SK-N-SH treated with all-trans-retinoic acid at 6 μM for 48 hours (cell line): ENCODE data around the gene NMT1.

Experiments used
- ATAC-seq: fragments of 200-7000 bp; cut with Tn5 transposase; 3 replicates; pipeline ENCODE4 v1.9.1; 2020; ENCODE audit warnings: mild to moderate bottlenecking, moderate library complexity
- ARNTL ChIP-seq: fragments of 450-650 bp; formaldehyde crosslinking; IDR thresholded peaks from 2 replicates; pipeline ENCODE4 v1.5.0; 2020; ENCODE audit warnings: low read depth, mild to moderate bottlenecking, moderate library complexity, borderline replicate concordance
- BACH2 ChIP-seq: fragments of 250-450 bp; sonication (Bioruptor Pico); IDR thresholded peaks from 2 replicates; pipeline ENCODE4 v1.9.0; 2021; ENCODE audit warnings: mild to moderate bottlenecking, borderline replicate concordance
- CSDC2 ChIP-seq: fragments of 250-450 bp; sonication (Bioruptor Pico); IDR thresholded peaks from 2 replicates; pipeline ENCODE4 v1.5.0; 2020; ENCODE audit warnings: mild to moderate bottlenecking, moderate library complexity
- ESRRG ChIP-seq: fragments of 250-450 bp; sonication (Bioruptor Pico); IDR thresholded peaks from 2 replicates; pipeline ENCODE4 v1.6.1; 2021; ENCODE audit warnings: mild to moderate bottlenecking
- GLIS3 ChIP-seq: fragments of 250-450 bp; sonication (Bioruptor Pico); IDR thresholded peaks from 2 replicates; pipeline ENCODE4 v1.5.0; 2020; ENCODE audit warnings: mild to moderate bottlenecking, moderate library complexity
- ISL1 ChIP-seq: fragments of 250-450 bp; sonication (Bioruptor Pico); IDR thresholded peaks from 2 replicates; pipeline ENCODE4 v2.1.2; 2022; ENCODE audit warnings: mild to moderate bottlenecking, moderate library complexity
- PPARA ChIP-seq: fragments of 250-450 bp; sonication (Bioruptor Pico); IDR thresholded peaks from 2 replicates; pipeline ENCODE4 v1.5.0; 2020; ENCODE audit warnings: mild to moderate bottlenecking, borderline replicate concordance
- RARB ChIP-seq: fragments of 250-450 bp; sonication (Bioruptor Pico); IDR thresholded peaks from 2 replicates; pipeline ENCODE4 v1.8.0; 2021; ENCODE audit warnings: mild to moderate bottlenecking, moderate library complexity
- TCF4 ChIP-seq: fragments of 250-450 bp; sonication (Bioruptor Pico); IDR thresholded peaks from 2 replicates; pipeline ENCODE4 v1.8.0; 2021; ENCODE audit warnings: mild to moderate bottlenecking, moderate library complexity, borderline replicate concordance
- TOX ChIP-seq: fragments of 250-450 bp; sonication (Bioruptor Pico); IDR thresholded peaks from 2 replicates; pipeline ENCODE4 v1.8.0; 2021; ENCODE audit warnings: mild to moderate bottlenecking, moderate library complexity, borderline replicate concordance
- ZFP3 ChIP-seq: fragments of 250-450 bp; sonication (Bioruptor Pico); IDR thresholded peaks from 2 replicates; pipeline ENCODE4 v1.5.0; 2020; ENCODE audit warnings: mild to moderate bottlenecking, moderate library complexity
- ZFP30 ChIP-seq: fragments of 450-650 bp; formaldehyde crosslinking; IDR thresholded peaks from 2 replicates; pipeline ENCODE4 v1.5.0; 2022; ENCODE audit warnings: mild to moderate bottlenecking, moderate library complexity
- ZNF565 ChIP-seq: fragments of 450-650 bp; formaldehyde crosslinking; conservative IDR thresholded peaks from 2 replicates; pipeline ENCODE4 v1.5.0; 2020; ENCODE audit warnings: low read depth, mild to moderate bottlenecking, moderate library complexity
- ZNF70 ChIP-seq: fragments of 450-650 bp; formaldehyde crosslinking; IDR thresholded peaks from 2 replicates; pipeline ENCODE4 v1.5.0; 2020; ENCODE audit warnings: mild to moderate bottlenecking, moderate library complexity
- ZNF8 ChIP-seq: fragments of 450-650 bp; formaldehyde crosslinking; IDR thresholded peaks from 2 replicates; pipeline ENCODE4 v1.5.0; 2020; ENCODE audit warnings: mild to moderate bottlenecking, moderate library complexity
- TF ChIP-seq, protein P1 (sequence below): fragments of 250-450 bp; sonication (Bioruptor Pico); IDR thresholded peaks from 2 replicates; pipeline ENCODE4 v1.5.1; 2020; ENCODE audit warnings: low read depth, mild to moderate bottlenecking, moderate library complexity
- TF ChIP-seq, protein P2 (sequence below): fragments of 250-450 bp; sonication (Bioruptor Pico); IDR thresholded peaks from 2 replicates; pipeline ENCODE4 v1.8.0; 2021; ENCODE audit warnings: low read depth, mild to moderate bottlenecking, moderate library complexity, borderline replicate concordance
- TF ChIP-seq, protein P3 (sequence below): fragments of 250-450 bp; sonication (Bioruptor Pico); IDR thresholded peaks from 2 replicates; pipeline ENCODE4 v1.5.1; 2021; ENCODE audit warnings: mild to moderate bottlenecking, moderate library complexity
- TF ChIP-seq, protein P4 (sequence below): fragments of 250-450 bp; sonication (Bioruptor Pico); IDR thresholded peaks from 2 replicates; pipeline ENCODE4 v1.5.0; 2020; ENCODE audit warnings: mild to moderate bottlenecking, moderate library complexity
- TF ChIP-seq, protein P5 (sequence below): fragments of 250-450 bp; sonication (Bioruptor Pico); IDR thresholded peaks from 2 replicates; pipeline ENCODE4 v1.8.0; 2020; ENCODE audit warnings: mild to moderate bottlenecking, moderate library complexity, borderline replicate concordance

The NMT1 gene

DNA sequence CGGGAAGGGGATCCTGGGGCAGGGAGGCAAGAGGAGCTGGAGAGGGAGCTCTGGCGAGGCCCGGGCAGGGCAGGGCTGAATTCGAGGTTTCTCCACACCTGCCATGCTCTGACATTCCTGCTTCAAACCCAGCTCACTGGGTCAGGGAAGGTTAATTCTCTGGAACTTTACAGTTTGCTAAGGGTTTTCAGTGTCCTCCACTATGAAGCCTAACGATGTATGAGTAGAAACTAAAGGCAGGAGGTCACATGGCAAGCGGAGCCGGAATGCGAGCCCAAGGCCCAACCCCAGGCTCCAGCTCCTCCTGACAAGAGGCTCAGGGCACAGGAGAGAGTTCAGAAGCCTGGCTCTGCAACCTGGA, 38.8 kb upstream of the NMT1 start:
- ATAC-seq = peak; percentile 2; the same call in 2 of the 3 replicates
- TF ChIP-seq ZFP30 (CRISPR knock-in tag) = no peak
- TF ChIP-seq RARB = no peak
- TF ChIP-seq, protein P1, sequence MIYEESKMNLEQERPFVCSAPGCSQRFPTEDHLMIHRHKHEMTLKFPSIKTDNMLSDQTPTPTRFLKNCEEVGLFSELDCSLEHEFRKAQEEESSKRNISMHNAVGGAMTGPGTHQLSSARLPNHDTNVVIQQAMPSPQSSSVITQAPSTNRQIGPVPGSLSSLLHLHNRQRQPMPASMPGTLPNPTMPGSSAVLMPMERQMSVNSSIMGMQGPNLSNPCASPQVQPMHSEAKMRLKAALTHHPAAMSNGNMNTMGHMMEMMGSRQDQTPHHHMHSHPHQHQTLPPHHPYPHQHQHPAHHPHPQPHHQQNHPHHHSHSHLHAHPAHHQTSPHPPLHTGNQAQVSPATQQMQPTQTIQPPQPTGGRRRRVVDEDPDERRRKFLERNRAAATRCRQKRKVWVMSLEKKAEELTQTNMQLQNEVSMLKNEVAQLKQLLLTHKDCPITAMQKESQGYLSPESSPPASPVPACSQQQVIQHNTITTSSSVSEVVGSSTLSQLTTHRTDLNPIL (CRISPR knock-in tag) = no peak
- no peak for TF ChIP-seq ARNTL (CRISPR knock-in tag)
- no peak for TF ChIP-seq CSDC2 (CRISPR knock-in tag)
- no peak for TF ChIP-seq TOX (CRISPR knock-in tag)
- TF ChIP-seq ZNF8 = no peak
- TF ChIP-seq, protein P2, sequence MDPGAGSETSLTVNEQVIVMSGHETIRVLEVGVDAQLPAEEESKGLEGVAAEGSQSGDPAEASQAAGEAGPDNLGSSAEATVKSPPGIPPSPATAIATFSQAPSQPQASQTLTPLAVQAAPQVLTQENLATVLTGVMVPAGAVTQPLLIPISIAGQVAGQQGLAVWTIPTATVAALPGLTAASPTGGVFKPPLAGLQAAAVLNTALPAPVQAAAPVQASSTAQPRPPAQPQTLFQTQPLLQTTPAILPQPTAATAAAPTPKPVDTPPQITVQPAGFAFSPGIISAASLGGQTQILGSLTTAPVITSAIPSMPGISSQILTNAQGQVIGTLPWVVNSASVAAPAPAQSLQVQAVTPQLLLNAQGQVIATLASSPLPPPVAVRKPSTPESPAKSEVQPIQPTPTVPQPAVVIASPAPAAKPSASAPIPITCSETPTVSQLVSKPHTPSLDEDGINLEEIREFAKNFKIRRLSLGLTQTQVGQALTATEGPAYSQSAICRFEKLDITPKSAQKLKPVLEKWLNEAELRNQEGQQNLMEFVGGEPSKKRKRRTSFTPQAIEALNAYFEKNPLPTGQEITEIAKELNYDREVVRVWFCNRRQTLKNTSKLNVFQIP (CRISPR knock-in tag) = no peak
- no peak for TF ChIP-seq ZFP3
- TF ChIP-seq BACH2 (CRISPR knock-in tag) = no peak
- TF ChIP-seq ESRRG = no peak
- no peak for TF ChIP-seq ISL1
- no peak for TF ChIP-seq GLIS3 (CRISPR knock-in tag)
- TF ChIP-seq ZNF70 = no peak
- TF ChIP-seq, protein P3, sequence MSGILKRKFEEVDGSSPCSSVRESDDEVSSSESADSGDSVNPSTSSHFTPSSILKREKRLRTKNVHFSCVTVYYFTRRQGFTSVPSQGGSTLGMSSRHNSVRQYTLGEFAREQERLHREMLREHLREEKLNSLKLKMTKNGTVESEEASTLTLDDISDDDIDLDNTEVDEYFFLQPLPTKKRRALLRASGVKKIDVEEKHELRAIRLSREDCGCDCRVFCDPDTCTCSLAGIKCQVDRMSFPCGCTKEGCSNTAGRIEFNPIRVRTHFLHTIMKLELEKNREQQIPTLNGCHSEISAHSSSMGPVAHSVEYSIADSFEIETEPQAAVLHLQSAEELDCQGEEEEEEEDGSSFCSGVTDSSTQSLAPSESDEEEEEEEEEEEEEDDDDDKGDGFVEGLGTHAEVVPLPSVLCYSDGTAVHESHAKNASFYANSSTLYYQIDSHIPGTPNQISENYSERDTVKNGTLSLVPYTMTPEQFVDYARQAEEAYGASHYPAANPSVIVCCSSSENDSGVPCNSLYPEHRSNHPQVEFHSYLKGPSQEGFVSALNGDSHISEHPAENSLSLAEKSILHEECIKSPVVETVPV = no peak
- no peak for TF ChIP-seq TCF4 (CRISPR knock-in tag)
- TF ChIP-seq, all 23 proteins: peak for 0

DNA sequence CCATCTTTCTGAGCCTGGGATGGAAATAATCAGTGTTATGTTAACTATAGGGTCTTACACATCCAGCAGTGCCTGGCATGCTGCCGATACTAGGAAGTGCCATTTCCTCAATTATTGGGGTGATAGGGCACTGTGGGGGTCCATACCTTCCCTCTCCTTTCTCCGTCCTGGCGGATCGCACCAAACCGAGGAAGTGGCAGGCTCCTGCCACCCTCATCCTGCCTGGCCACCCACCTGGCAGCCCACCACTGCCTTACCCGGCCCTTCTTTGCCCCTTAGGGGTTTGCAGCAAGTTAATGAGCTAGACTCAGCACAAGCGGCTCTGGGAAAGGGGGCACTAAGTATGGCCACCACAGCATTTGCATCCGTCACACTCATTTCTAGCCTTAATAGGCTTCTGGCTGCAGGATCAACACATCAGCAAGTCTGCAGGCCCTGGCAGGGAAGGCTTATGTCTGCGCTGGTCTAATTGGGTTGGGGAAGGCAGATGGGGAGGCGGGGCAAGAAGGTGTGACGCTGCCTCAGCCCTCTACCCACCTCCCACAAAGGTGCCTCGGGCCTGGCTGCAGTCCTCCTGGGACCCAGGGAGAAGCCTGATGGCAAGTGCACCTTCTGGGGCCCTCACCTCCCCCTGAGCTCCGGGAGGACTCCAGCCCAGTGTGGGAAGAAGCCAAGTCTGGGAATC, 38.3 kb upstream of the NMT1 start:
- ATAC-seq = no peak

DNA sequence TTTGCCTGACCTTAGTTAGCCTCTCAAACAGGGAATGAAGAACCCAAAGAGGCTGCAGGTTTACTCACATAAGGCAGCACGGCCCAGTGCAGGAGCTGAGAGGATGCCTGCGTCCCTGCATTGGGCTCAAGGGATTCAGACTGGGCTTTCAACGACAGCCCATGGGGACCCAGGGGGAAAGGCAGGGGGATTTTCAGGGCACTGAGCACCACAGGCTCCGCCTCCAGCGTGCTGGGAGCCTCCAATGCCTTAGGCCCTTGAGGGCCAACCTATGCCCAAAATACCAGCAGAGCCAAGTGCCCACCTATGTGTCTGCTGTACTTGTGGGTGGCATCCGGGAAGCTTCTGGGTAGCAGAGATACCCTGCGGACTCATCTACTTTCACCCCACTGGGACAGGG, 32.0 kb upstream of the NMT1 start:
- TF ChIP-seq ZNF565 (no peak), ZNF70 (no peak), ZNF8 (no peak), TOX (CRISPR knock-in tag) (no peak), BACH2 (CRISPR knock-in tag) (no peak), CSDC2 (CRISPR knock-in tag) (no peak), GLIS3 (CRISPR knock-in tag) (no peak), ARNTL (CRISPR knock-in tag) (no peak), TCF4 (CRISPR knock-in tag) (no peak)
- TF ChIP-seq, protein P4, sequence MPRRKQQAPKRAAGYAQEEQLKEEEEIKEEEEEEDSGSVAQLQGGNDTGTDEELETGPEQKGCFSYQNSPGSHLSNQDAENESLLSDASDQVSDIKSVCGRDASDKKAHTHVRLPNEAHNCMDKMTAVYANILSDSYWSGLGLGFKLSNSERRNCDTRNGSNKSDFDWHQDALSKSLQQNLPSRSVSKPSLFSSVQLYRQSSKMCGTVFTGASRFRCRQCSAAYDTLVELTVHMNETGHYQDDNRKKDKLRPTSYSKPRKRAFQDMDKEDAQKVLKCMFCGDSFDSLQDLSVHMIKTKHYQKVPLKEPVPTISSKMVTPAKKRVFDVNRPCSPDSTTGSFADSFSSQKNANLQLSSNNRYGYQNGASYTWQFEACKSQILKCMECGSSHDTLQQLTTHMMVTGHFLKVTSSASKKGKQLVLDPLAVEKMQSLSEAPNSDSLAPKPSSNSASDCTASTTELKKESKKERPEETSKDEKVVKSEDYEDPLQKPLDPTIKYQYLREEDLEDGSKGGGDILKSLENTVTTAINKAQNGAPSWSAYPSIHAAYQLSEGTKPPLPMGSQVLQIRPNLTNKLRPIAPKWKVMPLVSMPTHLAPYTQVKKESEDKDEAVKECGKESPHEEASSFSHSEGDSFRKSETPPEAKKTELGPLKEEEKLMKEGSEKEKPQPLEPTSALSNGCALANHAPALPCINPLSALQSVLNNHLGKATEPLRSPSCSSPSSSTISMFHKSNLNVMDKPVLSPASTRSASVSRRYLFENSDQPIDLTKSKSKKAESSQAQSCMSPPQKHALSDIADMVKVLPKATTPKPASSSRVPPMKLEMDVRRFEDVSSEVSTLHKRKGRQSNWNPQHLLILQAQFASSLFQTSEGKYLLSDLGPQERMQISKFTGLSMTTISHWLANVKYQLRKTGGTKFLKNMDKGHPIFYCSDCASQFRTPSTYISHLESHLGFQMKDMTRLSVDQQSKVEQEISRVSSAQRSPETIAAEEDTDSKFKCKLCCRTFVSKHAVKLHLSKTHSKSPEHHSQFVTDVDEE = no peak
- no peak for ATAC-seq

More for the DNA sequence above, 38.3 kb upstream of the NMT1 start:
- TF ChIP-seq ARNTL (CRISPR knock-in tag) (no peak), ISL1 (no peak), ESRRG (no peak), PPARA (CRISPR knock-in tag) (no peak)
- TF ChIP-seq, protein P1 (CRISPR knock-in tag) = no peak
- TF ChIP-seq, protein P5, sequence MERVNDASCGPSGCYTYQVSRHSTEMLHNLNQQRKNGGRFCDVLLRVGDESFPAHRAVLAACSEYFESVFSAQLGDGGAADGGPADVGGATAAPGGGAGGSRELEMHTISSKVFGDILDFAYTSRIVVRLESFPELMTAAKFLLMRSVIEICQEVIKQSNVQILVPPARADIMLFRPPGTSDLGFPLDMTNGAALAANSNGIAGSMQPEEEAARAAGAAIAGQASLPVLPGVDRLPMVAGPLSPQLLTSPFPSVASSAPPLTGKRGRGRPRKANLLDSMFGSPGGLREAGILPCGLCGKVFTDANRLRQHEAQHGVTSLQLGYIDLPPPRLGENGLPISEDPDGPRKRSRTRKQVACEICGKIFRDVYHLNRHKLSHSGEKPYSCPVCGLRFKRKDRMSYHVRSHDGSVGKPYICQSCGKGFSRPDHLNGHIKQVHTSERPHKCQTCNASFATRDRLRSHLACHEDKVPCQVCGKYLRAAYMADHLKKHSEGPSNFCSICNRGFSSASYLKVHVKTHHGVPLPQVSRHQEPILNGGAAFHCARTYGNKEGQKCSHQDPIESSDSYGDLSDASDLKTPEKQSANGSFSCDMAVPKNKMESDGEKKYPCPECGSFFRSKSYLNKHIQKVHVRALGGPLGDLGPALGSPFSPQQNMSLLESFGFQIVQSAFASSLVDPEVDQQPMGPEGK (CRISPR knock-in tag) = no peak
